Measurements from ENCODE around the gene MARCKS.

Gene MARCKS

GRCh38 chr6:113821445-113821844 is 35.7 kb upstream of the MARCKS start:
- no peak for TF ChIP-seq EZH2 (IDR thresholded peaks at IDR 0.05; ENCODE audit: borderline replicate concordance, low read length)
- TF ChIP-seq CTCF (IDR thresholded peaks at IDR 0.05; ENCODE audit: low read length): no peak
- no peaks in the 10 kb centered on the region for H3F3A ChIP-seq (ENCODE audit: insufficient read depth, low read length)
- H3K36me3 ChIP-seq (ENCODE audit: insufficient read depth, low read length): no peaks in the 10 kb centered on the region

GRCh38 chr6:113823916-113824315 is 33.2 kb upstream of the MARCKS start:
- no peak overlapping the region for H2AFZ ChIP-seq (ENCODE audit: low read length)
- H3K9me3 ChIP-seq (ENCODE audit: low read length): no peaks in the 10 kb centered on the region
- H3K9me2 ChIP-seq (ENCODE audit: low read depth, low read length): no peaks in the 10 kb centered on the region
- H3K4me3 ChIP-seq (ENCODE audit: low read depth, low read length, poor library complexity, severe bottlenecking): no peak overlapping the region
- no peak overlapping the region for H3K9ac ChIP-seq (ENCODE audit: low read length)
- no peak for TF ChIP-seq CTCF (IDR thresholded peaks at IDR 0.05; ENCODE audit: low read length)
- H3K36me3 ChIP-seq (ENCODE audit: insufficient read depth, low read length): no peaks in the 10 kb centered on the region
- no peak overlapping the region for H3K27ac ChIP-seq (ENCODE audit: low read depth, low read length, poor library complexity, severe bottlenecking)
- no peaks in the 10 kb centered on the region for H3K79me2 ChIP-seq (ENCODE audit: insufficient read depth, low read length)
- H3F3A ChIP-seq (ENCODE audit: insufficient read depth, low read length): no peaks in the 10 kb centered on the region
- no peaks in the 10 kb centered on the region for H3K27me3 ChIP-seq (ENCODE audit: insufficient read depth, low read length)
- H3K4me1 ChIP-seq (ENCODE audit: insufficient read depth, low read length, severe bottlenecking): no peaks in the 10 kb centered on the region
- no peak overlapping the region for H3K4me2 ChIP-seq (ENCODE audit: low read length)
- no peaks in the 10 kb centered on the region for H4K20me1 ChIP-seq (ENCODE audit: insufficient read depth, low read length)

More at GRCh38 chr6:113821445-113821844, 35.7 kb upstream of the MARCKS start:
- no peak overlapping the region for H3K27ac ChIP-seq (ENCODE audit: low read depth, low read length, poor library complexity, severe bottlenecking)
- H3K4me3 ChIP-seq (ENCODE audit: low read depth, low read length, poor library complexity, severe bottlenecking): no peak overlapping the region
- no peaks in the 10 kb centered on the region for H3K79me2 ChIP-seq (ENCODE audit: insufficient read depth, low read length)
- no peak overlapping the region for H3K4me2 ChIP-seq (ENCODE audit: low read length)
- no peaks in the 10 kb centered on the region for H3K9me3 ChIP-seq (ENCODE audit: low read length)
- H3K27me3 ChIP-seq (ENCODE audit: insufficient read depth, low read length): no peaks in the 10 kb centered on the region
- no peaks in the 10 kb centered on the region for H4K20me1 ChIP-seq (ENCODE audit: insufficient read depth, low read length)
- no peak overlapping the region for H3K9ac ChIP-seq (ENCODE audit: low read length)
- no peaks in the 10 kb centered on the region for H3K4me1 ChIP-seq (ENCODE audit: insufficient read depth, low read length, severe bottlenecking)
- no peak overlapping the region for H2AFZ ChIP-seq (ENCODE audit: low read length)
- H3K9me2 ChIP-seq (ENCODE audit: low read depth, low read length): no peaks in the 10 kb centered on the region

GRCh38 chr6:113824411-113824810 is 32.7 kb upstream of the MARCKS start:
- TF ChIP-seq EZH2 (IDR thresholded peaks at IDR 0.05; ENCODE audit: borderline replicate concordance, low read length) (no peak), CTCF (IDR thresholded peaks at IDR 0.05; ENCODE audit: low read length) (no peak)
- H3K27ac ChIP-seq (ENCODE audit: low read depth, low read length, poor library complexity, severe bottlenecking): no peak overlapping the region
- no peaks in the 10 kb centered on the region for H3K9me2 ChIP-seq (ENCODE audit: low read depth, low read length)
- no peaks in the 10 kb centered on the region for H3K79me2 ChIP-seq (ENCODE audit: insufficient read depth, low read length)
- H4K20me1 ChIP-seq (ENCODE audit: insufficient read depth, low read length): no peaks in the 10 kb centered on the region
- H2AFZ ChIP-seq (ENCODE audit: low read length): no peak overlapping the region
- no peaks in the 10 kb centered on the region for H3F3A ChIP-seq (ENCODE audit: insufficient read depth, low read length)
- H3K9me3 ChIP-seq (ENCODE audit: low read length): no peaks in the 10 kb centered on the region
- H3K4me1 ChIP-seq (ENCODE audit: insufficient read depth, low read length, severe bottlenecking): no peaks in the 10 kb centered on the region
- no peak overlapping the region for H3K4me3 ChIP-seq (ENCODE audit: low read depth, low read length, poor library complexity, severe bottlenecking)
- no peaks in the 10 kb centered on the region for H3K36me3 ChIP-seq (ENCODE audit: insufficient read depth, low read length)
- H3K9ac ChIP-seq (ENCODE audit: low read length): no peak overlapping the region
- H3K27me3 ChIP-seq (ENCODE audit: insufficient read depth, low read length): no peaks in the 10 kb centered on the region
- H3K4me2 ChIP-seq (ENCODE audit: low read length): no peak overlapping the region
